ENCODE data around the gene PTBP3. TPM values are rescaled to one million over a fixed set of nuclear protein-coding genes. Genes with fewer than 3 reads are reported as not detected.

The PTBP3 gene
- total RNA-seq, 1 donor from 2014 or later, result 19.3 TPM

DNA sequence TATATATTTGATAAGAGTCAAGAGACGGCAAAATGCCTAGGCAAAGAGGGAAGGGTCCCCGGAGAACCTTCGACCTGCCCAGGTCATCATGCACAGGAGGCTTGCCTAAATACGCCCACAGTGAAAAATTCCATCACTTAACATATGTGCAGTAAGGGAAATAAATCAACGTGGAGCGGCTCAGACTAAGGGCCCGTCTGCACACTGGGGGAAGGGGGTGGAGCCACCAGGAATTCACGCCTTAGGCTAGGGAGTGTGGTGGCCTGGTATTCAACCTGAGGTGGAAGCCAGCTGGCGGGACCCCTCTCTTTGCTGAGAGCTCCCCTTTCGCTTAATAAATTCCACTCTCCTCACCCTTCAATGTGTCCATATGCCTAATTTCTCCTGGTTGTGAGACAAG is 8.3 kb downstream of the PTBP3 start:
- no peaks in the 10 kb centered on the region for H3K9me3 ChIP-seq (ENCODE audit: control insufficient read depth in 3 of 3, low read length in 3 of 3)
- H3K4me1 ChIP-seq (ENCODE audit: control insufficient read depth in 3 of 3, insufficient read depth in 3 of 3, low read length in 3 of 3), result peaks cover 0 to 2% (median 0%) of the 10 kb centered on the region in 3 donors
- no peaks in the 10 kb centered on the region for H3K27me3 ChIP-seq (ENCODE audit: control insufficient read depth in 3 of 3, insufficient read depth in 3 of 3, low read length in 3 of 3)
- no peak overlapping the region for H3K4me3 ChIP-seq (ENCODE audit: low read length in 3 of 3)
- H3K36me3 ChIP-seq (ENCODE audit: control insufficient read depth in 3 of 3, insufficient read depth in 3 of 3, low read length in 3 of 3), result peaks cover 0 to 3% (median 3%) of the 10 kb centered on the region in 3 donors
- H3K27ac ChIP-seq (ENCODE audit: low read depth, low read length), result no peak overlapping the region
- no peak overlapping the region for H3K9ac ChIP-seq (ENCODE audit: low read depth in 1 of 3, low read length in 3 of 3)

DNA sequence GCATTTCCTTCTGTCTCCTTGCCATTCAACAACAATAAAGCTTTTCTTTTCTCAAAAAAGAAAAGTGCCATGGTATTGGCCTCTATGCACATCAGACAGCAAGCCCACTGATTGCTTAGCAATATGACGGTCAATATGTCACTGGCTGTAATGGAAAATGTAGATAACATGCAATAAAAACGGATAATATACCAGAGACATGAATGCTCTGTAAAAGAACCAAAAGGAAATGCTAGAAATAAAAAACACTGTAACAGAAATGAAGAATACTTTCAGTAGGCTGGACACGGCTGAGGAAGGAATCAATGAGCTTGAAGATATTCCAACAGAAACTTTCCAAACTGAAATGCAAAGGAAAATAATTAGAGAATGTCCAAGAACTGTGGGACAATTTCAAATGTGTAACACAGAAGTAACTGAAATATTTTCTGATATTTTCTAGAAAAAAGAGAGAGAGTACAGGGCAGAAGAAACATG is 10.0 kb downstream of the PTBP3 start:
- H3K27me3 ChIP-seq (ENCODE audit: control insufficient read depth in 3 of 3, insufficient read depth in 3 of 3, low read length in 3 of 3), result no peaks in the 10 kb centered on the region
- H3K27ac ChIP-seq (ENCODE audit: low read depth, low read length), result no peak overlapping the region
- H3K9me3 ChIP-seq (ENCODE audit: control insufficient read depth in 3 of 3, low read length in 3 of 3), result no peaks in the 10 kb centered on the region

DNA sequence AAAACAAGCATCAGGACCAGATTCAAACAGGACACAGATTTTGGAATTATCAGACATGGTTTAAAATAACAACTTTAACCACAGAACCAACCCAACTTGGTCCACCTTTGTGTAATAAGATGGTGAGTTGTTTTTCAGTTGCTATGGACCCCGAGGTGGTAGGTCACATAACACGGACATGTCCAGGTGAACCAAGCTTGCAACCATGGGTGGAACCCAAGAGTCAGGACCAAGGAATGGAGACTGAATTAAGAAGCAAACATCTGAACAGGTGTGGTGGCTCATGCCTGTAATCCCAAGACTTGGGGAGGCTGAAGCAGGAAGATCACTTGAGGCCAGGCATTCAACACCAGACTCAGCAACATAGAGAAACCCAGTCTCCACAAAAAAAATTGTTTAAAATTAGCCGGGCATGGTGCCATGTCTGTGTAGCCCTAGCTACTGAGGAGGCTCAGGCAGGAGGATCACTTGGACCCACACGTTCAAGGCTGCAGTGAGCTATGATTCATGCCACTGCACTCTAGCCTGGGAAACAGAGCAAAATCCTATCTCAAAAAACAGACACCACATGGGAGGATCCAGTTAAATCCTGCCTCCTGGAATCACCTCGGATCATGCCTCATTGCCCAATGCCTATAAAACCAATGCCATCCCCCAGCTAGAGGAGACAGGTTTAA is 10.6 kb downstream of the PTBP3 start:
- Histone ChIP-seq H3K36me3 (ENCODE audit: control insufficient read depth in 3 of 3, insufficient read depth in 3 of 3, low read length in 3 of 3) (peaks cover 0 to 3% (median 0%) of the 10 kb centered on the region in 3 donors), H3K4me3 (ENCODE audit: low read length in 3 of 3) (no peak overlapping the region), H3K27me3 (ENCODE audit: control insufficient read depth in 3 of 3, insufficient read depth in 3 of 3, low read length in 3 of 3) (no peaks in the 10 kb centered on the region), H3K27ac (ENCODE audit: low read depth, low read length) (no peak overlapping the region), H3K9me3 (ENCODE audit: control insufficient read depth in 3 of 3, low read length in 3 of 3) (no peaks in the 10 kb centered on the region), H3K9ac (ENCODE audit: low read depth in 1 of 3, low read length in 3 of 3) (no peak overlapping the region), H3K4me1 (ENCODE audit: control insufficient read depth in 3 of 3, insufficient read depth in 3 of 3, low read length in 3 of 3) (no peaks in the 10 kb centered on the region)

More for the DNA sequence above, 10.0 kb downstream of the PTBP3 start:
- Histone ChIP-seq H3K9ac (ENCODE audit: low read depth in 1 of 3, low read length in 3 of 3) (no peak overlapping the region), H3K4me1 (ENCODE audit: control insufficient read depth in 3 of 3, insufficient read depth in 3 of 3, low read length in 3 of 3) (peaks cover 0 to 1% (median 0%) of the 10 kb centered on the region in 3 donors), H3K36me3 (ENCODE audit: control insufficient read depth in 3 of 3, insufficient read depth in 3 of 3, low read length in 3 of 3) (peaks cover 0 to 3% (median under 1%) of the 10 kb centered on the region in 3 donors), H3K4me3 (ENCODE audit: low read length in 3 of 3) (no peak overlapping the region)

DNA sequence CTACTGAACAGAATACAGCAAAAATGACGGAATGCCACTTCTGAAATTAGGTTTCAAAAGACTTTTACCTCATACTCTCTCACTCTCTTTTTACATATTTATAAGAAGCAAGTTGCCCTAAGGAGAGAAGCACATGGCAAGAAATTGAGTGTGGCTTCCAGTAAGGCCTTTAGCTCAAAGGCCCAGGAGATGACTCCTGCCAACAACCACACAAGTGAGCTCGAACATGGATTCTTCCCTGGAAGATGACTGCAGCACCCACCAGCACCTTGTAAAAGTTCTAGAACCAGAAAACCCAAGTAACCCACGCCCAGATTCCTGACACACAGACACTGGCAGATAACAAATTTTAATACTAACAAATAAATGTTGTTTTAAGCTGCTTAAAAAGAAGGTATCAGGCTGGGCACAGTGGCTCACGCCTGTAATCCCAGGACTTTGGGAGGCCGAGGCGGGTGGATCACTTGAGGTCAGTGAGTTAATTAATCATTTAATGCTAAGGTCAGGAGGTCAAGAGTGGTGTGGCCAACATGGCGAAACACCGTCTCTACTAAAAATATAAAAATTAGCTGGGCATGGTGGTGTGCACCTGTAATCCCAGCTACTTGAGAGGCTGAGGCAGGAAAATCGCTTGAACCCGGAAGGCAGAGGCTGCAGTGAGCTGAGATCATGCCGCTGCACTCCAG is 17.0 kb downstream of the PTBP3 start:
- Histone ChIP-seq H3K36me3 (ENCODE audit: control insufficient read depth in 3 of 3, insufficient read depth in 3 of 3, low read length in 3 of 3) (no peaks in the 10 kb centered on the region), H3K4me3 (ENCODE audit: low read length in 3 of 3) (no peak overlapping the region), H3K27me3 (ENCODE audit: control insufficient read depth in 3 of 3, insufficient read depth in 3 of 3, low read length in 3 of 3) (no peaks in the 10 kb centered on the region)

DNA sequence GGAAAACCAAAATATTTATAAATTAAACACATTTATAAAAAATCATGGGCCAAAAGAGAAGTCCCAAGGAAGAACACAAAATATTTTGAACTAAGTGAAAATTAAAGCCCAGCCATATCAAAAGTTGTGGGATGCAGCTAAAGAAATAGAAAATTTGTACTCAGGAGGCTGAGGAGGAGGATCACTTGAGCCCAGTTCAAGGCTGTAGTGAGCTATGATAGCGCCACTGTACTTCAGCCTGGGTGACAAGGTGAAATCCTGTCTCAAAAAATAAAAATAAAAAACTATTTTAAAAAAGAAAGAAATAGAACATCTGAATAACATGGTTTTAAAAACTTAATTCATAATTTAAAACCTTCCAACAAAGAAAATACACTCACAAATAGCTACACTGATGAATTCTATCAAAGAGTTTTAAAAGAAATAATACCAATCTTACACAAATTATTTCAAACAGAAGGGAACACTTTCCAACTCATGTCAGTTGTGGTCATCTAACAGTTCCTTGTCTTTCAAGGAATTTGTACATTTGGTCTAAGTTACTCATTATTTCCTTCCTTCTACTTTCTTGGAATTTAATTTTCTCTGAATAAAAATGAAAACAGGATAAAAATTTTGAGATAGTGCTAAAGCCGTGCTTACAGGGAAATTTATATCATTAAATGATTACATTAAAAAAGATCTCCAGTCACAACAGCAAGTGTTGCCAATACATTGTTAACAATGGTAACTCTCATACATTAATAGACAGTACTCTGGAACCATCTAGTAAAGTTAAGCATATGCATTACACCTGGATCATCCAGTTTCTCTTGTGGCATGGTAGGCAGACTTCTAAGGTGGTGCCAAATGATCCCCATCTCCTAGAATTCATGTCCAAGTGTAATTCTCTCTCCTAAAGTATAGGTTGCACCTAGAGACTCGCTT is 17.8 kb downstream of the PTBP3 start:
- Histone ChIP-seq H3K27ac (ENCODE audit: low read depth, low read length) (no peak overlapping the region), H3K4me3 (ENCODE audit: low read length in 3 of 3) (no peak overlapping the region), H3K4me1 (ENCODE audit: control insufficient read depth in 3 of 3, insufficient read depth in 3 of 3, low read length in 3 of 3) (no peaks in the 10 kb centered on the region)

More for the DNA sequence above, 17.0 kb downstream of the PTBP3 start:
- no peaks in the 10 kb centered on the region for H3K4me1 ChIP-seq (ENCODE audit: control insufficient read depth in 3 of 3, insufficient read depth in 3 of 3, low read length in 3 of 3)
- H3K9me3 ChIP-seq (ENCODE audit: control insufficient read depth in 3 of 3, low read length in 3 of 3), result no peaks in the 10 kb centered on the region
- H3K27ac ChIP-seq (ENCODE audit: low read depth, low read length), result no peak overlapping the region
- no peak overlapping the region for H3K9ac ChIP-seq (ENCODE audit: low read depth in 1 of 3, low read length in 3 of 3)

DNA sequence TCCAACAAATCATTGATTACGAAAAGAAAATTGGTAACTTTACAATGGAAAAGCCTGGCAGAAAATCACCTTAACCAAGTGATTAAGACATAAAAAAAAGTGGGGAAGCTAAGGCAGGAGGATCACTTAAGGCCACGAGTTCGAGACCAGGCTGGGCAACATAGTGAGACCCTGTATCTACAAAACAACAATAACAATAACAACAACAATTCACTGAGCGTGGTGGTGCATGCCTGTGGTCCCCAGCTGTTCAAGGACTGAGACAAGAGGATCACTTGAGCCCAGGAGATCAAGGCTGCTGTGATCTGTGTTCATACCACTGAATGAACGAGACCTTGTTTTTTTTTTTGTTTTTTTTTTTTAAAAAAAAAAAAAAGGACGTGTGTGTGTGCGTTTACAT is 21.3 kb downstream of the PTBP3 start:
- Histone ChIP-seq H3K36me3 (ENCODE audit: control insufficient read depth in 3 of 3, insufficient read depth in 3 of 3, low read length in 3 of 3) (no peaks in the 10 kb centered on the region), H3K4me3 (ENCODE audit: low read length in 3 of 3) (no peak overlapping the region)

More for the DNA sequence above, 17.8 kb downstream of the PTBP3 start:
- Histone ChIP-seq H3K9ac (ENCODE audit: low read depth in 1 of 3, low read length in 3 of 3) (no peak overlapping the region), H3K36me3 (ENCODE audit: control insufficient read depth in 3 of 3, insufficient read depth in 3 of 3, low read length in 3 of 3) (no peaks in the 10 kb centered on the region), H3K9me3 (ENCODE audit: control insufficient read depth in 3 of 3, low read length in 3 of 3) (no peaks in the 10 kb centered on the region), H3K27me3 (ENCODE audit: control insufficient read depth in 3 of 3, insufficient read depth in 3 of 3, low read length in 3 of 3) (no peaks in the 10 kb centered on the region)

DNA sequence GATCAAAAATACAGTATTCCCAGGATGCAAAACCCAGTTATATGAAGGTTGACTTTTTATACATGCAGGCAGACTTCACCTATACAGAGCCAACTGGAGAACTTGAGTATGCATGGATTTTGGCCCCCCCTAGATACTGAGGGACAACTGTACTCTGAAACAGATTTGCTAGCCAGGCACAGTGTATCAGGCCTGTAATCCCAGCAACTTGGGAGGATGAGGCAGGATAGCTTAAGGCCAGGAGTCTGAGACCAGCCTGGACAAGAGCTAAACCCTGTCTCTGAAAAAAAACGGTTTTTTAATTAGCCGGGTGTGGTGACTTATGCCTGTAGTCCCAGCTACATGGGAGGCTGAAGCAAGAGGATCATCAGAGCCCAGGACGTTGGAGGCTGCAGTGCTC is 21.9 kb downstream of the PTBP3 start:
- H3K27ac ChIP-seq (ENCODE audit: low read depth, low read length), result no peak overlapping the region
- H3K9me3 ChIP-seq (ENCODE audit: control insufficient read depth in 3 of 3, low read length in 3 of 3), result no peaks in the 10 kb centered on the region
- no peaks in the 10 kb centered on the region for H3K27me3 ChIP-seq (ENCODE audit: control insufficient read depth in 3 of 3, insufficient read depth in 3 of 3, low read length in 3 of 3)
- H3K4me1 ChIP-seq (ENCODE audit: control insufficient read depth in 3 of 3, insufficient read depth in 3 of 3, low read length in 3 of 3), result peaks cover 0 to 2% (median 0%) of the 10 kb centered on the region in 3 donors
- H3K36me3 ChIP-seq (ENCODE audit: control insufficient read depth in 3 of 3, insufficient read depth in 3 of 3, low read length in 3 of 3), result no peaks in the 10 kb centered on the region
- H3K4me3 ChIP-seq (ENCODE audit: low read length in 3 of 3), result no peak overlapping the region
- no peak overlapping the region for H3K9ac ChIP-seq (ENCODE audit: low read depth in 1 of 3, low read length in 3 of 3)

More for the DNA sequence above, 21.3 kb downstream of the PTBP3 start:
- no peak overlapping the region for H3K9ac ChIP-seq (ENCODE audit: low read depth in 1 of 3, low read length in 3 of 3)
- no peaks in the 10 kb centered on the region for H3K9me3 ChIP-seq (ENCODE audit: control insufficient read depth in 3 of 3, low read length in 3 of 3)
- no peak overlapping the region for H3K27ac ChIP-seq (ENCODE audit: low read depth, low read length)
- H3K27me3 ChIP-seq (ENCODE audit: control insufficient read depth in 3 of 3, insufficient read depth in 3 of 3, low read length in 3 of 3), result no peaks in the 10 kb centered on the region
- peaks cover 0 to 2% (median 0%) of the 10 kb centered on the region in 3 donors for H3K4me1 ChIP-seq (ENCODE audit: control insufficient read depth in 3 of 3, insufficient read depth in 3 of 3, low read length in 3 of 3)

DNA sequence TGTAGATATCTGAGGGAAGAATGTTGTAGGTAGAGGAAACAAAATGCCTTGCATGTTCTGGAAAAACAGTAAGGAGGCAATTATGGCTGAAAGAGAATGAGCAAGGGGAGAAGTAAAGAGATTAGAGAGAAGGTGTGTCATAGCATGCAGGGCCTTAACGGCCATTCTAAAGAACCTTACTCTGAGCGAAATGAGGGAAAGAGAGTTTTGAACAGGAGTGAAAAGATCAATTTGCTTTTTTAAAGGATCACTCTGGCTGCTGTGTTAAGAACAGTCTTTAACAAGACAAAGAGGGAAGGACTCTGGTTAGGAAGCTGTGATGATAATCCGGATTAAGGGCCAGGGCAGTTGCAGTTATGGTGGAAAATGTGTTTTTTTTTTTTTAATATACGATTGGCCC is 22.6 kb downstream of the PTBP3 start:
- Histone ChIP-seq H3K4me1 (ENCODE audit: control insufficient read depth in 3 of 3, insufficient read depth in 3 of 3, low read length in 3 of 3) (peaks cover 0 to 2% (median 0%) of the 10 kb centered on the region in 3 donors), H3K9ac (ENCODE audit: low read depth in 1 of 3, low read length in 3 of 3) (no peak overlapping the region), H3K9me3 (ENCODE audit: control insufficient read depth in 3 of 3, low read length in 3 of 3) (no peaks in the 10 kb centered on the region), H3K36me3 (ENCODE audit: control insufficient read depth in 3 of 3, insufficient read depth in 3 of 3, low read length in 3 of 3) (no peaks in the 10 kb centered on the region), H3K27ac (ENCODE audit: low read depth, low read length) (no peak overlapping the region), H3K4me3 (ENCODE audit: low read length in 3 of 3) (no peak overlapping the region), H3K27me3 (ENCODE audit: control insufficient read depth in 3 of 3, insufficient read depth in 3 of 3, low read length in 3 of 3) (no peaks in the 10 kb centered on the region)

DNA sequence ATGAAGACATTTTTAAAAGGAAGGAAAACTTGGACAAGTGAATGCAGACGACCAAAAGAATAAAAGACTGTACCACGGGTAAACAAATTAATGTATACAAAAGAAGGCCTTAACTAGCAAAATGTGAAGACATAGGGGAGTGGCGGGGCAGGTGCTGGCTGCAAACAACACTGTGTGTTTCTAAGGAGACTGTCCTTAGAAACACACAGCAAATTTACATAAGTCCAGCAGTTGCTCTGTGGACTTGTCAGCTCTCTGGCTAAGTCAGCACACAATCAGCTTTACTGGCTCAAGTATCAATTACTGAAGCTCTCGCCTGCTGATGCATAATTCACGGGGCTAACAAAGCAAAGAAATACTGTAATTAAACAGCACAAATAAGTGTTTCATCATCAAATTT is 24.8 kb downstream of the PTBP3 start:
- peaks cover 0 to 2% (median 0%) of the 10 kb centered on the region in 3 donors for H3K4me1 ChIP-seq (ENCODE audit: control insufficient read depth in 3 of 3, insufficient read depth in 3 of 3, low read length in 3 of 3)
- H3K9me3 ChIP-seq (ENCODE audit: control insufficient read depth in 3 of 3, low read length in 3 of 3), result no peaks in the 10 kb centered on the region
- H3K4me3 ChIP-seq (ENCODE audit: low read length in 3 of 3), result no peak overlapping the region
- no peaks in the 10 kb centered on the region for H3K27me3 ChIP-seq (ENCODE audit: control insufficient read depth in 3 of 3, insufficient read depth in 3 of 3, low read length in 3 of 3)
- no peak overlapping the region for H3K27ac ChIP-seq (ENCODE audit: low read depth, low read length)
- no peak overlapping the region for H3K9ac ChIP-seq (ENCODE audit: low read depth in 1 of 3, low read length in 3 of 3)
- H3K36me3 ChIP-seq (ENCODE audit: control insufficient read depth in 3 of 3, insufficient read depth in 3 of 3, low read length in 3 of 3), result no peaks in the 10 kb centered on the region
